ENCODE data around the gene INPP5D.
"Not testable (repeated sequence)": the region's sequence is repeated elsewhere in the genome, so short reads cannot be mapped to it uniquely, and the experiment has no call there.

Gene INPP5D

GRCh38 chr2:233123576-233123975 is 63.4 kb downstream of the INPP5D start:
- H3K4me1 ChIP-seq (ENCODE audit: control insufficient read depth in 2 of 2, insufficient read depth in 1 of 2, low read depth in 1 of 2, low read length in 2 of 2); H2BK15ac ChIP-seq (ENCODE audit: low read length); H4K8ac ChIP-seq (ENCODE audit: low read depth, low read length); H3K27ac ChIP-seq (replicated peaks; ENCODE audit: low read length); H2AFZ ChIP-seq (ENCODE audit: low read length); H3K27me3 ChIP-seq (ENCODE audit: control insufficient read depth in 3 of 3, insufficient read depth in 3 of 3, low read depth in 1 of 3, low read length in 3 of 3); H3K4me3 ChIP-seq (ENCODE audit: low read length in 2 of 2); H2BK12ac ChIP-seq (ENCODE audit: low read length); H2BK5ac ChIP-seq (ENCODE audit: low read length); DNase-seq (ENCODE audit: low spot score); H3K36me3 ChIP-seq (replicated peaks in 1 of 2; ENCODE audit: control insufficient read depth in 2 of 2, insufficient read depth in 2 of 2, low read length in 2 of 2); H2BK120ac ChIP-seq (ENCODE audit: low read depth, low read length); H3K18ac ChIP-seq (ENCODE audit: low read length); H4K91ac ChIP-seq (ENCODE audit: low read depth, low read length, poor library complexity); H3K4me2 ChIP-seq (ENCODE audit: insufficient read depth, low read length, poor library complexity, severe bottlenecking); H3K79me1 ChIP-seq (ENCODE audit: low read depth, low read length); H3K14ac ChIP-seq (ENCODE audit: low read length); H2AK5ac ChIP-seq (ENCODE audit: low read depth, low read length); H3K23ac ChIP-seq (ENCODE audit: low read depth, low read length, poor library complexity); H3K9ac ChIP-seq (ENCODE audit: low read depth, low read length, poor library complexity); H3K9me3 ChIP-seq (replicated peaks in 1 of 2; ENCODE audit: control insufficient read depth in 2 of 2, insufficient read depth in 1 of 2, low read depth in 1 of 2, low read length in 2 of 2); H3K4ac ChIP-seq (ENCODE audit: low read length): not testable (repeated sequence)
- no CpG with 5 or more reads among the region's 2 CpGs for WGBS, 2 donors (ENCODE audit: extremely low coverage in 2 of 2, insufficient read length in 2 of 2, insufficient replicate concordance in 1 of 2)

GRCh38 chr2:233124421-233125080 is 64.4 kb downstream of the INPP5D start:
- no peak overlapping the region for H4K8ac ChIP-seq (ENCODE audit: low read depth, low read length)
- H3K9me3 ChIP-seq (replicated peaks in 1 of 2; ENCODE audit: control insufficient read depth in 2 of 2, insufficient read depth in 1 of 2, low read depth in 1 of 2, low read length in 2 of 2), result no peaks in the 10 kb centered on the region
- H3K4me2 ChIP-seq (ENCODE audit: insufficient read depth, low read length, poor library complexity, severe bottlenecking), result no peak overlapping the region
- H3K4me3 ChIP-seq (ENCODE audit: low read length in 2 of 2), result no peak overlapping the region
- no peak for DNase-seq (ENCODE audit: low spot score)
- H3K27ac ChIP-seq (replicated peaks; ENCODE audit: low read length), result no peak overlapping the region
- H3K14ac ChIP-seq (ENCODE audit: low read length), result peak overlapping the region; percentile 1
- no peak overlapping the region for H3K4ac ChIP-seq (ENCODE audit: low read length)
- H3K36me3 ChIP-seq (replicated peaks in 1 of 2; ENCODE audit: control insufficient read depth in 2 of 2, insufficient read depth in 2 of 2, low read length in 2 of 2), result no peaks in the 10 kb centered on the region
- peaks cover 2% of the 10 kb centered on the region for H3K79me1 ChIP-seq (ENCODE audit: low read depth, low read length)
- H3K23ac ChIP-seq (ENCODE audit: low read depth, low read length, poor library complexity), result peak overlapping the region; percentile 85
- H3K4me1 ChIP-seq (ENCODE audit: control insufficient read depth in 2 of 2, insufficient read depth in 1 of 2, low read depth in 1 of 2, low read length in 2 of 2), result no peaks in the 10 kb centered on the region
- H2AFZ ChIP-seq (ENCODE audit: low read length), result peak overlapping the region; percentile 22
- peak overlapping the region; percentile 21 for H3K9ac ChIP-seq (ENCODE audit: low read depth, low read length, poor library complexity)
- no peak overlapping the region for H2BK12ac ChIP-seq (ENCODE audit: low read length)
- peak overlapping the region; percentile 64 for H3K18ac ChIP-seq (ENCODE audit: low read length)
- H2BK5ac ChIP-seq (ENCODE audit: low read length), result no peak overlapping the region
- peak overlapping the region; percentile 87 for H2BK120ac ChIP-seq (ENCODE audit: low read depth, low read length)
- H2BK15ac ChIP-seq (ENCODE audit: low read length), result peak overlapping the region; percentile 37
- H3K27me3 ChIP-seq (ENCODE audit: control insufficient read depth in 3 of 3, insufficient read depth in 3 of 3, low read depth in 1 of 3, low read length in 3 of 3), result peaks cover 0 to 4% (median 0%) of the 10 kb centered on the region in 3 experiments
- no peak overlapping the region for H2AK5ac ChIP-seq (ENCODE audit: low read depth, low read length)
- no CpG with 5 or more reads among the region's 21 CpGs for WGBS, 2 donors (ENCODE audit: extremely low coverage in 2 of 2, insufficient read length in 2 of 2, insufficient replicate concordance in 1 of 2)
- no peak overlapping the region for H4K91ac ChIP-seq (ENCODE audit: low read depth, low read length, poor library complexity)

- peaks cover 2% of the 10 kb centered on the region for H3K79me1 ChIP-seq (ENCODE audit: low read depth, low read length)
- no peak overlapping the region for H3K9ac ChIP-seq (ENCODE audit: low read depth, low read length, poor library complexity)
- H4K91ac ChIP-seq (ENCODE audit: low read depth, low read length, poor library complexity), result peak overlapping the region; percentile 2
- no peak overlapping the region for H2AK5ac ChIP-seq (ENCODE audit: low read depth, low read length)
- no peak overlapping the region for H3K4me3 ChIP-seq (ENCODE audit: low read length in 2 of 2)
- no peak overlapping the region for H2BK5ac ChIP-seq (ENCODE audit: low read length)
- H3K23ac ChIP-seq (ENCODE audit: low read depth, low read length, poor library complexity), result no peak overlapping the region
- H3K36me3 ChIP-seq (replicated peaks in 1 of 2; ENCODE audit: control insufficient read depth in 2 of 2, insufficient read depth in 2 of 2, low read length in 2 of 2), result no peaks in the 10 kb centered on the region
- no peak overlapping the region for H2BK12ac ChIP-seq (ENCODE audit: low read length)
- H3K27me3 ChIP-seq (ENCODE audit: control insufficient read depth in 3 of 3, insufficient read depth in 3 of 3, low read depth in 1 of 3, low read length in 3 of 3), result peaks cover 0 to 4% (median 0%) of the 10 kb centered on the region in 3 experiments
- H2AFZ ChIP-seq (ENCODE audit: low read length), result no peak overlapping the region
- H2BK120ac ChIP-seq (ENCODE audit: low read depth, low read length), result no peak overlapping the region
- DNase-seq (ENCODE audit: low spot score), result no peak
- H3K4me2 ChIP-seq (ENCODE audit: insufficient read depth, low read length, poor library complexity, severe bottlenecking), result no peak overlapping the region
- no peak overlapping the region for H2BK15ac ChIP-seq (ENCODE audit: low read length)
- H3K4me1 ChIP-seq (ENCODE audit: control insufficient read depth in 2 of 2, insufficient read depth in 1 of 2, low read depth in 1 of 2, low read length in 2 of 2), result no peaks in the 10 kb centered on the region
- H3K4ac ChIP-seq (ENCODE audit: low read length), result no peak overlapping the region
- no peak overlapping the region for H3K18ac ChIP-seq (ENCODE audit: low read length)
- H3K14ac ChIP-seq (ENCODE audit: low read length), result no peak overlapping the region
- H4K8ac ChIP-seq (ENCODE audit: low read depth, low read length), result no peak overlapping the region
- no CpG with 5 or more reads among the region's 20 CpGs for WGBS, 2 donors (ENCODE audit: extremely low coverage in 2 of 2, insufficient read length in 2 of 2, insufficient replicate concordance in 1 of 2)
- no peaks in the 10 kb centered on the region for H3K9me3 ChIP-seq (replicated peaks in 1 of 2; ENCODE audit: control insufficient read depth in 2 of 2, insufficient read depth in 1 of 2, low read depth in 1 of 2, low read length in 2 of 2)
- H3K27ac ChIP-seq (replicated peaks; ENCODE audit: low read length), result no peak overlapping the region
Measured at GRCh38 chr2:233125455-233126065, 65.4 kb downstream of the INPP5D start.

- Histone ChIP-seq H2AFZ (ENCODE audit: low read length) (no peak overlapping the region), H3K9me3 (replicated peaks in 1 of 2; ENCODE audit: control insufficient read depth in 2 of 2, insufficient read depth in 1 of 2, low read depth in 1 of 2, low read length in 2 of 2) (peaks cover 0 to 3% of the 10 kb centered on the region in 2 donors), H2AK5ac (ENCODE audit: low read depth, low read length) (no peak overlapping the region), H4K8ac (ENCODE audit: low read depth, low read length) (no peak overlapping the region), H3K27ac (replicated peaks; ENCODE audit: low read length) (no peak overlapping the region), H3K9ac (ENCODE audit: low read depth, low read length, poor library complexity) (no peak overlapping the region), H3K4me2 (ENCODE audit: insufficient read depth, low read length, poor library complexity, severe bottlenecking) (no peak overlapping the region), H3K27me3 (ENCODE audit: control insufficient read depth in 3 of 3, insufficient read depth in 3 of 3, low read depth in 1 of 3, low read length in 3 of 3) (peaks cover 0 to 11% (median 0%) of the 10 kb centered on the region in 3 experiments), H3K4me3 (ENCODE audit: low read length in 2 of 2) (no peak overlapping the region), H3K4me1 (ENCODE audit: control insufficient read depth in 2 of 2, insufficient read depth in 1 of 2, low read depth in 1 of 2, low read length in 2 of 2) (no peaks in the 10 kb centered on the region), H2BK15ac (ENCODE audit: low read length) (no peak overlapping the region), H2BK5ac (ENCODE audit: low read length) (no peak overlapping the region), H3K23ac (ENCODE audit: low read depth, low read length, poor library complexity) (no peak overlapping the region), H3K36me3 (replicated peaks in 1 of 2; ENCODE audit: control insufficient read depth in 2 of 2, insufficient read depth in 2 of 2, low read length in 2 of 2) (no peaks in the 10 kb centered on the region), H3K79me1 (ENCODE audit: low read depth, low read length) (no peaks in the 10 kb centered on the region), H2BK120ac (ENCODE audit: low read depth, low read length) (no peak overlapping the region), H3K18ac (ENCODE audit: low read length) (no peak overlapping the region), H4K91ac (ENCODE audit: low read depth, low read length, poor library complexity) (no peak overlapping the region), H3K14ac (ENCODE audit: low read length) (no peak overlapping the region), H3K4ac (ENCODE audit: low read length) (no peak overlapping the region), H2BK12ac (ENCODE audit: low read length) (no peak overlapping the region)
- no peak for DNase-seq (ENCODE audit: low spot score)
- no CpG with 5 or more reads among the region's 9 CpGs for WGBS, 2 donors (ENCODE audit: extremely low coverage in 2 of 2, insufficient read length in 2 of 2, insufficient replicate concordance in 1 of 2)
Measured at GRCh38 chr2:233129351-233129978, 69.3 kb downstream of the INPP5D start.

All from neuronal stem cell (in vitro differentiated cells).